ENCODE data around the gene ACER1.

Gene ACER1

GRCh38 chr19:6268382-6268771 lies 65.0 kb downstream of the ACER1 start:
- no peak for DNase-seq (ENCODE audit: low spot score)

- no peak for DNase-seq (ENCODE audit: low spot score)
These were observed 65.6 kb downstream of the ACER1 start for GRCh38 chr19:6267552-6268381.

GRCh38 chr19:6264803-6265202 lies 68.6 kb downstream of the ACER1 start:
- DNase-seq (ENCODE audit: low spot score): no peak

GRCh38 chr19:6263735-6264444 lies 69.5 kb downstream of the ACER1 start:
- DNase-seq (ENCODE audit: low spot score): no peak

GRCh38 chr19:6263306-6263705 lies 70.1 kb downstream of the ACER1 start:
- no peak for DNase-seq (ENCODE audit: low spot score)

- DNase-seq (ENCODE audit: low spot score): no peak
These were observed 70.9 kb downstream of the ACER1 start for GRCh38 chr19:6262519-6262918.

- no peak for DNase-seq (ENCODE audit: low spot score)
These were observed 71.5 kb downstream of the ACER1 start for GRCh38 chr19:6261883-6262282.

- DNase-seq (ENCODE audit: low spot score): no peak
These were observed 72.3 kb downstream of the ACER1 start for GRCh38 chr19:6260912-6261650.

- no peak for DNase-seq (ENCODE audit: low spot score)
These were observed 73.0 kb downstream of the ACER1 start for GRCh38 chr19:6260376-6260775.

GRCh38 chr19:6259312-6259861 lies 74.0 kb downstream of the ACER1 start:
- no peak for DNase-seq (ENCODE audit: low spot score)

GRCh38 chr19:6258812-6259311 lies 74.5 kb downstream of the ACER1 start:
- DNase-seq (ENCODE audit: low spot score): no peak

All from activated CD4-positive, alpha-beta T cell treated with anti-CD3 and anti-CD28 coated beads, Interleukin-2, Interleukin-4, amounts not matched to agents 100 ng/mL and 50 ng/mL, durations not matched to agents 16 hours and 8 hours (primary cell).